A549 treated with AZD2906 at 1 μM for 4 hours (cell line): ENCODE data around the gene ZNF562. TPM values are rescaled to one million over a fixed set of nuclear protein-coding genes. Genes with fewer than 3 reads are reported as not detected.

Source experiments
- total RNA-seq: library from RNA; stranded (reverse); fragments of 200-300 nt; extraction: Qiagen RNA extraction; gene quantifications from 5 replicates; pipeline ENCODE4 v1.2.3, GENCODE V29; 2022

ZNF562 gene
- 5.6 to 8.9 TPM (median 5.8 TPM) in 5 replicates for total RNA-seq

GRCh38 chr19:9674663-9675357, at the start of gene ZNF562:
Gene ZNF562 (minus strand): TSS chr19:9675100. CDS start chr19:9660744, 14,356 bp downstream.

GRCh38 chr19:9621156-9622037, 53.5 kb downstream of the ZNF562 start, which contains the start of gene ZNF561:
Gene ZNF561 (minus strand): TSS chr19:9621232. CDS start chr19:9619456, 1,776 bp downstream.

Other genes starting within 250 kb of the ZNF562 start
- 2.7 to 4.0 TPM (median 3.2 TPM) in 5 replicates for gene ZNF266, start 239.5 kb downstream of the ZNF562 start, total RNA-seq
- not detected in 5 replicates for gene ZNF560, start 176.5 kb downstream of the ZNF562 start, total RNA-seq
- gene ZNF426, start 136.5 kb downstream of the ZNF562 start, total RNA-seq = 0.85 to 1.6 TPM (median 1.0 TPM) in 5 replicates
- 2.7 to 4.0 TPM (median 2.9 TPM) in 5 replicates for gene ZNF121, start 90.6 kb downstream of the ZNF562 start, total RNA-seq
- gene ZNF561, start 53.9 kb downstream of the ZNF562 start, total RNA-seq = 6.7 to 13.9 TPM (median 8.5 TPM) in 5 replicates
- gene ZNF846, start 93.6 kb upstream of the ZNF562 start, total RNA-seq = 0.66 to 1.7 TPM (median 0.80 TPM) in 5 replicates
- 12.1 to 15.1 TPM (median 14.6 TPM) in 5 replicates for gene FBXL12, start 144.0 kb upstream of the ZNF562 start, total RNA-seq
- gene UBL5, start 152.8 kb upstream of the ZNF562 start, total RNA-seq = 403 to 439 TPM (median 416 TPM) in 5 replicates
- 56.7 to 87.0 TPM (median 79.1 TPM) in 5 replicates for gene PIN1, start 160.2 kb upstream of the ZNF562 start, total RNA-seq